Nephron (organoid): ENCODE measurements around the gene VWA5B1.
"Not testable (repeated sequence)": the region's sequence is repeated elsewhere in the genome, so short reads cannot be mapped to it uniquely, and the experiment has no call there.

ENCODE experiments used
- H3K27ac Mint-ChIP-seq, 3 experiments: 2 replicates each; pipeline ENCODE4 v1.8.0; 2020; ENCODE audit warnings: mixed read lengths in 3 of 3, mild to moderate bottlenecking in 2 of 3, moderate library complexity in 1 of 3
- H3K27me3 Mint-ChIP-seq: 2 replicates; pipeline ENCODE4 v1.8.0; 2021; ENCODE audit warnings: low read depth, mild to moderate bottlenecking, moderate library complexity, mixed read lengths
- H3K36me3 Mint-ChIP-seq: 2 replicates; pipeline ENCODE4 v1.8.0; 2020; ENCODE audit warnings: low read depth, mixed read lengths
- H3K4me1 Mint-ChIP-seq: 2 replicates; pipeline ENCODE4 v1.8.0; 2020; ENCODE audit warnings: mixed read lengths
- H3K4me3 Mint-ChIP-seq, 3 experiments: 2 replicates each; pipeline ENCODE4 v1.8.0; 2020; ENCODE audit warnings: mild to moderate bottlenecking in 3 of 3, mixed read lengths in 3 of 3, moderate library complexity in 2 of 3
- H3K9me3 Mint-ChIP-seq: 2 replicates; pipeline ENCODE4 v1.8.0; 2020; ENCODE audit warnings: mixed read lengths
- TF ChIP-seq, protein P1 (sequence below), 3 experiments: fragments of 200-600 bp; sonication (generic); IDR thresholded peaks; one replicate each; pipeline ENCODE4 v1.5.0; 2021; ENCODE audit warnings: antibody characterized with exemption in 3 of 3; ENCODE audit not compliant: unreplicated experiment in 3 of 3

The VWA5B1 gene

DNA sequence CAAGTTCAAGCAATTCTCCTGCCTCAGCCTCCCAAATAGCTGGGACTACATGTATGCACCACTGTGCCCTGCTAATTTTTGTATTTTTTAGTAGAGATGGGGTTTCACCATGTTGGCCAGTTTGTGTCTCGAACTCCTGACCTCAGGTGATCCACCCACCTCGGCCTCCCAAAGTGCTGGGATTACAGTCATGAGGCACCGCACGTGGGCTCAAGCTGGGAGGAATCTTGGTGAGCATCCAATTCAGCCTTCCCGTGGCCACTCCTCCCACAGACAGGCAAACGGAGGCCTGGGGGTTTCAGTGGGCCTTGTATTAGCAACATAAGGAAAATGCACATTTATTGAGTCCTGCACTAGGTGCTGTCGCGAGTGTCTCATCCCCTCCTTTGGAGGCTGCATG is 24.5 kb upstream of the VWA5B1 start:
- H3K27ac Mint-ChIP-seq, result no peak overlapping the region
- H3K27me3 Mint-ChIP-seq, result peaks cover 7% of the 10 kb centered on the region
- no peak overlapping the region for H3K4me3 Mint-ChIP-seq
- TF ChIP-seq, protein P1, sequence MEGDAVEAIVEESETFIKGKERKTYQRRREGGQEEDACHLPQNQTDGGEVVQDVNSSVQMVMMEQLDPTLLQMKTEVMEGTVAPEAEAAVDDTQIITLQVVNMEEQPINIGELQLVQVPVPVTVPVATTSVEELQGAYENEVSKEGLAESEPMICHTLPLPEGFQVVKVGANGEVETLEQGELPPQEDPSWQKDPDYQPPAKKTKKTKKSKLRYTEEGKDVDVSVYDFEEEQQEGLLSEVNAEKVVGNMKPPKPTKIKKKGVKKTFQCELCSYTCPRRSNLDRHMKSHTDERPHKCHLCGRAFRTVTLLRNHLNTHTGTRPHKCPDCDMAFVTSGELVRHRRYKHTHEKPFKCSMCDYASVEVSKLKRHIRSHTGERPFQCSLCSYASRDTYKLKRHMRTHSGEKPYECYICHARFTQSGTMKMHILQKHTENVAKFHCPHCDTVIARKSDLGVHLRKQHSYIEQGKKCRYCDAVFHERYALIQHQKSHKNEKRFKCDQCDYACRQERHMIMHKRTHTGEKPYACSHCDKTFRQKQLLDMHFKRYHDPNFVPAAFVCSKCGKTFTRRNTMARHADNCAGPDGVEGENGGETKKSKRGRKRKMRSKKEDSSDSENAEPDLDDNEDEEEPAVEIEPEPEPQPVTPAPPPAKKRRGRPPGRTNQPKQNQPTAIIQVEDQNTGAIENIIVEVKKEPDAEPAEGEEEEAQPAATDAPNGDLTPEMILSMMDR (IDR thresholded peaks at IDR 0.05; ENCODE audit: unreplicated experiment in 3 of 3), result no peak
- no peaks in the 10 kb centered on the region for H3K36me3 Mint-ChIP-seq
- peaks cover 12% of the 10 kb centered on the region for H3K9me3 Mint-ChIP-seq
- H3K4me1 Mint-ChIP-seq, result peaks cover 13% of the 10 kb centered on the region

DNA sequence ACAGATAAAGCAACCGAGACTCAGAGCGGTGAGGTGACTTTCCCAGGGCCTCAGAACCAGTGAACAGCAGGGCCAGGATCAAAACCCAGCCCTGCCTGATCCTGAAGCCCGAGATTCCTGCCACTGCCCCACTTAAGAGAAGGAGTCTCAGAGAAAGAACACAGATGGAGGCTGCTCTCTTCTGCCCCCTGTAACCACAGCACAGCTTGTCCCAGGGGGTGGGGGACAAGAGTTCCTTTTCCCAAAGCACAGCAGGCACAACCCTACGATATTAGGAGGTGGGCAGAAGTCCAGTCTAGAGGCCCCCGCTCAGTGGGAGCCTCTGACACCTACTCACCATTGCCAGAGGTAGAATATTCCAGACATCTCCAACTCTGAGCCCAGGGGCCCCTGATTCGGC is 24.0 kb upstream of the VWA5B1 start:
- H3K4me1 Mint-ChIP-seq, result peaks cover 13% of the 10 kb centered on the region
- H3K27me3 Mint-ChIP-seq, result peaks cover 7% of the 10 kb centered on the region
- TF ChIP-seq, protein P1 (IDR thresholded peaks at IDR 0.05; ENCODE audit: unreplicated experiment in 3 of 3), result no peak
- peaks cover 12% of the 10 kb centered on the region for H3K9me3 Mint-ChIP-seq
- H3K4me3 Mint-ChIP-seq, result no peak overlapping the region
- H3K27ac Mint-ChIP-seq, result no peak overlapping the region
- no peaks in the 10 kb centered on the region for H3K36me3 Mint-ChIP-seq

DNA sequence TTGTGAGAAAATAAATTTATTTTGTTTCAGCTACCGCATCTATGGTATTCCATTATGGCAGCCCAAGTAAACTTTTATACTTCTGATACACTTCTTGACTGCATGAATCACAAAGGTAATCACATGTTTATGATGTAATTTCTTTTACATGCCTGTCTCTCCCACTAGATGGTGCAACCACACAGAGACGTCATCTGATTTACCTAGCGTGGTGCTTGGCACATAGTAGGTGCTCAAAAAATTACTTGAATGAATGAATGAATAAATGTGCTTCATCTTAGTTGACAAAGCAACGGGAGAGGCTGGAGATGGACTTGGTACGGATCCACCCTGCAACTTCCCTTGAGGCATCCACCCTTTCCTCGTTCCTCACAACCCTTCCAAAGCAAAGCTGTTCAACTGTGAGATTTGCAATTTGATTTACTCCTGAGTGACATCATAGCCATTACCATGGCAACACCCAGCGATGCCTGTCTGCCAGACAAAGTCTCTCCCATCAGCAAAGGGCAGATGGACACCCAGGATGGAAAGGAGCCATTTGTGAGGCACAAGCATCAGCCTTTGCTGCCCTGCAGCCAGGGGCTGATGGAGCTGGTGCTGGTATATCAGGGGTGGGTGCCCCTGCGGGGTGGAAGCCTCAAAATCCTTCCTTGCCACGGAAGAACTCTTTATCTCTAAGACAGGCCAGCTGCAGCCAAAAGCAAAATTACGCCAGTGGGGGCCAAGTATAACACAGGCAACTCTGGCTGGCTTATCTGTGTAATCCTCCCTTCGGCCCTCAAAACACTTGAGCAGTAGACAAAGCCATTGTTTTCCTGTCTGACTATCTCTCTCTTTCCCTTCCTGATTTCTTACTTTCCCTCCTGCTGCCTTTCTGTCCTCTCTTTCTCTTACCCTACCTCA is 18.9 kb upstream of the VWA5B1 start:
- H3K36me3 Mint-ChIP-seq, result no peaks in the 10 kb centered on the region
- H3K4me1 Mint-ChIP-seq, result peaks cover 5% of the 10 kb centered on the region
- TF ChIP-seq, protein P1 (IDR thresholded peaks at IDR 0.05; ENCODE audit: unreplicated experiment in 3 of 3), result no peak
- peak overlapping the region in 1 of 3 experiments; percentile 57 for H3K27ac Mint-ChIP-seq
- no peak overlapping the region for H3K4me3 Mint-ChIP-seq
- H3K27me3 Mint-ChIP-seq, result peaks cover 17% of the 10 kb centered on the region
- H3K9me3 Mint-ChIP-seq, result peaks cover 12% of the 10 kb centered on the region

DNA sequence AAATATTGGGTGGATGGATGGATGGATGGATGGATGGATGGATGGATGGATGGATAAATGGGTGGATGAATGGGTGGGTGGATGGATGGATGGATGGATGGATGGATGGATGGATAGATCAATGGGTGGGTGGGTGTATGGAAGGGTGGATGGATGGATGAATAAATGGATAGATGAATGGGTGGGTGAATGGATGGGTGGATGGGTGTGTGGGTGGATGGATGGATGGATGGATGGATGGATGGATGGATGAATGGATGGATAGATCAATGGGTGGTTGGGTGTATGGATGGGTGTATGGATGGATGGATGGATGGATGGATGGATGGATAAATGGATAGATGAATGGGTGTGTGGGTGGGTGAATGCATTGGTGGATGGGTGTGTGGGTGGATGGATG is 17.0 kb upstream of the VWA5B1 start:
- H3K27ac Mint-ChIP-seq, H3K4me3 Mint-ChIP-seq, H3K36me3 Mint-ChIP-seq, H3K4me1 Mint-ChIP-seq: not testable (repeated sequence)
- Mint-ChIP-seq H3K9me3 (peaks cover 12% of the 10 kb centered on the region), H3K27me3 (peaks cover 28% of the 10 kb centered on the region)

DNA sequence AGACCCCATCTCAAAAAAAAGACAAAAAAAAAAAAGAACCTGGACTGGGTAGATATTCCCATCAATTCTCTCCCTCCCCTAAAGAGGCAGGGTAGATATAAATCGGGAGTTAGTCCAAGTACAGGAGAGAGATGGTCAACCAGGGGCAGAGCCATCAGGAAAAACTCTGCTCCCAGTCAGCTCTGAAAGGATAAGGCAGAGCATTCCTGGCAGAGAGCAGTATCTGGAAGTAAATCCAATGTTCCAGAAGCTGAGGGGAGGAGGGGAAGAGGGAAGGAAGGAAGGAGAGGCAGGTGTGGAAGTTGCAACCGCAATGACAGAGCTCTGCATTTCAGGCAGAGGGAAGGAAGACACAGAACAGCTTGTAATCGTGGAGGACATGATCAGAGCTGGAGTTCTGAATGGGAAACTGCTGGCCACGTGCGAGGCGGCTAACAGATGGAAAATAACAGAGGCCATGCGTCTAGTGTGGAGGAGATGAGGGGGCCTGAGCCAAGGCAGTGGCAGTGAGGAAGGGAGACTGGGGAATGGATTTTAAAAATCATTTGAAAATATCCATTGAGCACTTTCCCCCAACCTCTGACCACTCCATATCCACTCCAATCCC is 15.3 kb upstream of the VWA5B1 start:
- TF ChIP-seq, protein P1 (IDR thresholded peaks at IDR 0.05; ENCODE audit: unreplicated experiment in 3 of 3), result no peak
- Mint-ChIP-seq H3K4me3 (no peak overlapping the region), H3K9me3 (peaks cover 7% of the 10 kb centered on the region), H3K27me3 (peaks cover 32% of the 10 kb centered on the region), H3K4me1 (peaks cover 11% of the 10 kb centered on the region), H3K36me3 (no peaks in the 10 kb centered on the region), H3K27ac (peak overlapping the region in 1 of 3 experiments; percentile 36)

DNA sequence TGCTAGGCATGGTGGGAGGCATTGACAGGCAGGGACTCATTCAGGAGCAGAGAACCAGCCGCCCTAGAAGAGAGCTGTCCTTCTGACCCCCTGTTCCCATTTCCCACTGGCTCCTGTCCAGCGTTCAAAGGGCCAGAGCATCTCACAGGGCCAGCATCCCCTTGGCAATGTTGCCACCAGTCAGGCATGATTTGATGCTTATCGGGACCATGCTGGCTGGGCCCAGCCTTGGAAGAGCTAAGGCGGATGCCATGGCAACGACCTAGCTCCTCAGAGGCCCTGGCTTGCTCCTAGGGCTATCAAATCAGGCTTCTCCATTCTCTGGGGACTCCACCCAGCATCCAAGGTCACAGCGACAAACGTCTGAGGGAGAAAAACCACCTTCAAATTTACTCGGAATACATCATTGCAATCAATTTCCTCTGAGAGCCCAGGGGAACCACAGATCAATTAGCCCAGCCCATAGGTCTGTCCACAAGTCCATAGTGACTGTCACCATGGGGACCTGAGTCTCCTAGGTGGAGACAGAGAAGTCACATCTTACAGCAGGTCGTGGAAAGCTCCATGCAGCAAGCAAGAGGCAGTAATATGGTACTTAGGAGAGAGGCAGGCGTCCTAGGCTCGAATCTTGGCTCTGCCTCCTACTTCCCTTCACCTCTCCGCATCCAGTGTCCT is 14.1 kb upstream of the VWA5B1 start:
- Mint-ChIP-seq H3K36me3 (no peaks in the 10 kb centered on the region), H3K27me3 (peaks cover 33% of the 10 kb centered on the region), H3K9me3 (no peaks in the 10 kb centered on the region), H3K4me1 (peaks cover 15% of the 10 kb centered on the region), H3K4me3 (no peak overlapping the region), H3K27ac (no peak overlapping the region)
- TF ChIP-seq, protein P1 (IDR thresholded peaks at IDR 0.05; ENCODE audit: unreplicated experiment in 3 of 3), result no peak
